ENCODE measurements around the gene SNAPIN. TPM values are rescaled to one million over a fixed set of nuclear protein-coding genes. Genes with fewer than 3 reads are reported as not detected.

SNAPIN gene
- total RNA-seq, 1 experiment from 2014 or later: 29.0 TPM

GRCh38 chr1:153624965-153625611 is 33.4 kb upstream of the SNAPIN start:
- H3K18ac ChIP-seq (ENCODE audit: insufficient read length, low read depth, low read length): no peak overlapping the region
- H3T11ph ChIP-seq (ENCODE audit: low read length): no peak overlapping the region
- H3K56ac ChIP-seq (ENCODE audit: insufficient read length, low read depth, low read length): no peak overlapping the region
- H3K23me2 ChIP-seq (ENCODE audit: insufficient read length, low read depth, low read length, poor library complexity, severe bottlenecking): peaks cover 7% of the 10 kb centered on the region
- H3K79me1 ChIP-seq (ENCODE audit: insufficient read depth, low read depth, low read length, poor library complexity, severe bottlenecking): no peaks in the 10 kb centered on the region
- H4K5ac ChIP-seq (ENCODE audit: insufficient read length, low read depth, low read length): no peak overlapping the region
- no peak overlapping the region for H3K23ac ChIP-seq (ENCODE audit: insufficient read length, low read depth, low read length)
- no peak overlapping the region for H2AK5ac ChIP-seq (ENCODE audit: insufficient read length, low read length)
- 0 out of 2 replicates have a peak, but pooled peaks cover 4% of the 10 kb centered on the region for H3K4me1 ChIP-seq (ENCODE audit: insufficient read depth, low read length)
- H3K79me2 ChIP-seq (ENCODE audit: insufficient read depth, low read length): no peaks in the 10 kb centered on the region
- H4K20me1 ChIP-seq (ENCODE audit: control insufficient read depth, insufficient read depth, insufficient read length): no peaks in the 10 kb centered on the region
- no peaks in the 10 kb centered on the region for H3K9me3 ChIP-seq (ENCODE audit: control insufficient read depth, low read depth, low read length)
- H4K8ac ChIP-seq (replicated peaks; ENCODE audit: insufficient read length, low read depth, low read length): no peak overlapping the region
- Mint-ChIP-seq H3K9me3 (no peaks in the 10 kb centered on the region; a peak in 1 of 5 replicates), H3K36me3 (ENCODE audit: insufficient read depth in 1 of 3, low read depth in 3 of 3) (peaks cover 11 to 27% (median 21%) of the 10 kb centered on the region in 3 experiments), H3K27me3 (ENCODE audit: low read depth) (0 out of 2 replicates have a peak, but pooled peaks cover 2% of the 10 kb centered on the region), H3K27ac (no peak overlapping the region), H3K4me3 (no peak overlapping the region), H3K4me1 (peaks cover 48 to 49% of the 10 kb centered on the region in 2 experiments)
- H2AFZ ChIP-seq (ENCODE audit: low read length): no peak overlapping the region
- no peak overlapping the region for H2BK120ac ChIP-seq (ENCODE audit: low read depth, low read length, poor library complexity, severe bottlenecking)
- H3K9ac ChIP-seq (ENCODE audit: extremely low read depth, insufficient read length, low read length): no peak overlapping the region
- H4K91ac ChIP-seq (ENCODE audit: insufficient read length, low read depth, low read length): no peak overlapping the region
- no peak overlapping the region for H3K4me2 ChIP-seq (ENCODE audit: insufficient read depth, insufficient read length, low read length)
- no peak overlapping the region for H2BK12ac ChIP-seq (ENCODE audit: insufficient read length, low read depth, low read length)
- no peak overlapping the region for H3K14ac ChIP-seq (ENCODE audit: insufficient read depth, low read length)
- no peak overlapping the region for H2BK15ac ChIP-seq (ENCODE audit: low read depth, low read length)
- DNase-seq: no peak
- WGBS (ENCODE audit: extremely low coverage, insufficient read length, low lambda C conversion rate): no CpG with 5 or more reads among the region's 10 CpGs
- no peak overlapping the region for H2BK20ac ChIP-seq (ENCODE audit: low read depth, low read length, poor library complexity, severe bottlenecking)
- H2BK5ac ChIP-seq (ENCODE audit: insufficient read length, low read length): no peak overlapping the region
- no peak overlapping the region for H3K4ac ChIP-seq (ENCODE audit: low read depth, low read length)
- no peak for TF ChIP-seq CTCF (conservative IDR thresholded peaks at IDR 0.05)
- no peaks in the 10 kb centered on the region for H3K27me3 ChIP-seq (ENCODE audit: insufficient read depth, low read length)
- no peak overlapping the region for H3K27ac ChIP-seq (ENCODE audit: insufficient read length, low read depth, low read length)

Data from H9 (cell line).